ENCODE results near the gene CCDC81. TPM values are rescaled to one million over a fixed set of nuclear protein-coding genes. Genes with fewer than 3 reads are reported as not detected.

CCDC81 gene
- total and polyA plus RNA-seq, 2 of the 4 experiments (the other 2 are of a cell fraction): 3.1 to 6.5 TPM

DNA sequence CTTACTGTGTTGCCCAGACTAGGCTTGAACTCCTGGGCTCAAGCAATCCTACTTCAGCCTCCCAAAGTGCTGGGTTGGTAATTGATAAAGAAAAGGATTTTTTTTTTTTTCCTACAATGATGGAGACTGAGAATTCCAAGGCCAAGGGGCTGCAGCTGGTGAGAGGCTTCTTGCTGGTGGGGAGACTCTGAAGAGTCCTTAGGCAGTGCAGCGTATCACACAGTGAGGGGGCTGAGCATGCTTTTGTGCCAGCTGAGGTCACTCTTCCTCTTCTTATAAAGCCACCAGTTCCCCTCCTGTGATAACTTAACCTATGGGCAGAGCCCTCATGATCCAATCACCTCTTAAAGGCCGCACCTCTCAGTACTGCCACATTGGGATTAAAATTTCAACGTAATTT, 28.2 kb upstream of the CCDC81 start:
- Histone ChIP-seq H3K4ac (ENCODE audit: low read depth, low read length) (no peak overlapping the region), H2AK9ac (replicated peaks; ENCODE audit: low read depth, low read length, poor library complexity) (no peak overlapping the region), H3K27me3 (ENCODE audit: control insufficient read depth, insufficient read depth, low read length) (no peaks in the 10 kb centered on the region), H2BK15ac (ENCODE audit: low read depth, low read length) (no peak overlapping the region), H2BK120ac (ENCODE audit: low read depth, low read length) (no peak overlapping the region), H2AFZ (replicated peaks; ENCODE audit: low read length, poor library complexity) (no peak overlapping the region), H2BK20ac (ENCODE audit: low read depth, low read length) (no peak overlapping the region), H2BK5ac (ENCODE audit: low read depth, low read length, poor library complexity, severe bottlenecking) (no peak overlapping the region), H3K9ac (ENCODE audit: low read depth, low read length) (no peak overlapping the region), H3K36me3 (ENCODE audit: control insufficient read depth, insufficient read depth, low read length) (peaks cover 2% of the 10 kb centered on the region), H3K18ac (ENCODE audit: low read depth, low read length) (no peak overlapping the region), H3K23ac (ENCODE audit: low read depth, low read length) (no peak overlapping the region), H3K4me2 (ENCODE audit: low read depth, low read length) (no peak overlapping the region), H3K4me3 (ENCODE audit: insufficient read depth, low read depth, low read length) (no peak overlapping the region), H4K91ac (ENCODE audit: insufficient read depth, low read depth, low read length) (no peak overlapping the region), H3K27ac (ENCODE audit: insufficient read depth, low read length) (no peak overlapping the region), H4K20me1 (ENCODE audit: insufficient read depth, low read length) (no peaks in the 10 kb centered on the region; the same call in 1 of the 2 replicates), H4K8ac (ENCODE audit: low read depth in 2 of 2, low read length in 2 of 2) (no peak overlapping the region), H2AK5ac (ENCODE audit: low read depth, low read length) (no peak overlapping the region), H3K4me1 (ENCODE audit: control insufficient read depth, insufficient read depth, low read length) (no peaks in the 10 kb centered on the region), H4K5ac (ENCODE audit: low read depth, low read length) (no peak overlapping the region), H3K9me3 (ENCODE audit: control insufficient read depth, insufficient read depth, low read length) (no peaks in the 10 kb centered on the region), H3K14ac (replicated peaks; ENCODE audit: low read depth, low read length) (no peak overlapping the region), H3K56ac (ENCODE audit: extremely low read depth, insufficient read depth, low read length) (no peak overlapping the region), H3K79me1 (ENCODE audit: low read depth in 1 of 2, low read length in 2 of 2) (peaks cover 8 to 12% of the 10 kb centered on the region in 2 experiments), H3K9me1 (ENCODE audit: insufficient read depth, low read length) (no peaks in the 10 kb centered on the region)
- ATAC-seq (ENCODE audit: low read depth) (no peak), DNase-seq (no peak)
- ChIA-PET CTCF (interaction anchor here (2.0 kb wide), 1 partner anchor 14 kb away, joined by 5 read pairs; no protein-coding TSS in a partner anchor), POLR2A (ENCODE audit: unreplicated experiment) (no interaction called here)
- TF ChIP-seq NFE2L2 (IDR thresholded peaks at IDR 0.05; ENCODE audit: low read depth, low read length) (no peak), MAFK (IDR thresholded peaks at IDR 0.05; ENCODE audit: low read depth, low read length) (no peak), MXI1 (IDR thresholded peaks at IDR 0.05; ENCODE audit: borderline replicate concordance, low read depth, low read length) (no peak), POLR2A (IDR thresholded peaks at IDR 0.05; ENCODE audit: low read depth, low read length) (no peak), RCOR1 (IDR thresholded peaks at IDR 0.05; ENCODE audit: insufficient replicate concordance, low read length) (no peak), MAZ (IDR thresholded peaks at IDR 0.05; ENCODE audit: borderline replicate concordance, low read depth, low read length) (no peak), RFX5 (IDR thresholded peaks at IDR 0.05; ENCODE audit: low read depth, low read length) (no peak)
- TF ChIP-seq, protein P1, sequence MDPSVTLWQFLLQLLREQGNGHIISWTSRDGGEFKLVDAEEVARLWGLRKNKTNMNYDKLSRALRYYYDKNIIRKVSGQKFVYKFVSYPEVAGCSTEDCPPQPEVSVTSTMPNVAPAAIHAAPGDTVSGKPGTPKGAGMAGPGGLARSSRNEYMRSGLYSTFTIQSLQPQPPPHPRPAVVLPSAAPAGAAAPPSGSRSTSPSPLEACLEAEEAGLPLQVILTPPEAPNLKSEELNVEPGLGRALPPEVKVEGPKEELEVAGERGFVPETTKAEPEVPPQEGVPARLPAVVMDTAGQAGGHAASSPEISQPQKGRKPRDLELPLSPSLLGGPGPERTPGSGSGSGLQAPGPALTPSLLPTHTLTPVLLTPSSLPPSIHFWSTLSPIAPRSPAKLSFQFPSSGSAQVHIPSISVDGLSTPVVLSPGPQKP (IDR thresholded peaks at IDR 0.05; ENCODE audit: borderline replicate concordance, low read depth, low read length): no peak
- WGBS, 2 experiments (ENCODE audit: extremely low coverage in 2 of 2, insufficient read length in 1 of 2): no CpG with 5 or more reads among the region's 3 CpGs
- dilution Hi-C loops (cut with HindIII; ENCODE audit: low sequenced_read_pairs, unreplicated experiment) (no loop called here), intact Hi-C loops (cut with micrococcal nuclease) (no loop called here), in situ Hi-C loops (cut with MboI; ENCODE audit: low sequenced_read_pairs) (no loop called here)
- BruUV-seq (replicated peaks): no TSS peak
